Measurements from ENCODE around the gene DCUN1D1. TPM values are rescaled to one million over a fixed set of nuclear protein-coding genes. Genes with fewer than 3 reads are reported as not detected.

The DCUN1D1 gene
- total RNA-seq, 1 donor from 2014 or later: 31.2 TPM

GRCh38 chr3:182904164-182904563 is 76.2 kb downstream of the DCUN1D1 start:
- H3K4me3 Mint-ChIP-seq (ENCODE audit: unreplicated experiment): no peak overlapping the region
- H3K36me3 Mint-ChIP-seq (ENCODE audit: unreplicated experiment): no peaks in the 10 kb centered on the region
- no peaks in the 10 kb centered on the region for H3K27me3 Mint-ChIP-seq (ENCODE audit: unreplicated experiment)
- no peaks in the 10 kb centered on the region for H3K9me3 Mint-ChIP-seq (ENCODE audit: unreplicated experiment)
- H3K27ac Mint-ChIP-seq (ENCODE audit: unreplicated experiment): no peak overlapping the region
- no peak for TF ChIP-seq CTCF (IDR thresholded peaks at IDR 0.05; ENCODE audit: partially characterized antibody, unreplicated experiment)
- H3K4me1 Mint-ChIP-seq (ENCODE audit: low read depth, unreplicated experiment): no peaks in the 10 kb centered on the region
- DNase-seq: no peak

- Mint-ChIP-seq H3K4me3 (ENCODE audit: unreplicated experiment) (no peak overlapping the region), H3K36me3 (ENCODE audit: unreplicated experiment) (no peaks in the 10 kb centered on the region), H3K27ac (ENCODE audit: unreplicated experiment) (no peak overlapping the region), H3K4me1 (ENCODE audit: low read depth, unreplicated experiment) (no peaks in the 10 kb centered on the region), H3K9me3 (ENCODE audit: unreplicated experiment) (no peaks in the 10 kb centered on the region), H3K27me3 (ENCODE audit: unreplicated experiment) (no peaks in the 10 kb centered on the region)
- TF ChIP-seq CTCF (IDR thresholded peaks at IDR 0.05; ENCODE audit: partially characterized antibody, unreplicated experiment): no peak
- DNase-seq: no peak
These were observed 78.1 kb downstream of the DCUN1D1 start for GRCh38 chr3:182902236-182902635.

- no peaks in the 10 kb centered on the region for H3K4me1 Mint-ChIP-seq (ENCODE audit: low read depth, unreplicated experiment)
- H3K27me3 Mint-ChIP-seq (ENCODE audit: unreplicated experiment): peaks cover 3% of the 10 kb centered on the region
- no peak for DNase-seq
- H3K9me3 Mint-ChIP-seq (ENCODE audit: unreplicated experiment): no peaks in the 10 kb centered on the region
- H3K27ac Mint-ChIP-seq (ENCODE audit: unreplicated experiment): no peak overlapping the region
- H3K36me3 Mint-ChIP-seq (ENCODE audit: unreplicated experiment): no peaks in the 10 kb centered on the region
- H3K4me3 Mint-ChIP-seq (ENCODE audit: unreplicated experiment): no peak overlapping the region
- TF ChIP-seq CTCF (IDR thresholded peaks at IDR 0.05; ENCODE audit: partially characterized antibody, unreplicated experiment): no peak
These were observed 83.8 kb downstream of the DCUN1D1 start for GRCh38 chr3:182896553-182896952.

- H3K4me1 Mint-ChIP-seq (ENCODE audit: low read depth, unreplicated experiment): no peaks in the 10 kb centered on the region
- no peak for TF ChIP-seq CTCF (IDR thresholded peaks at IDR 0.05; ENCODE audit: partially characterized antibody, unreplicated experiment)
- no peak overlapping the region for H3K4me3 Mint-ChIP-seq (ENCODE audit: unreplicated experiment)
- H3K27ac Mint-ChIP-seq (ENCODE audit: unreplicated experiment): no peak overlapping the region
- no peaks in the 10 kb centered on the region for H3K9me3 Mint-ChIP-seq (ENCODE audit: unreplicated experiment)
- DNase-seq: no peak
- peaks cover 3% of the 10 kb centered on the region for H3K27me3 Mint-ChIP-seq (ENCODE audit: unreplicated experiment)
- no peaks in the 10 kb centered on the region for H3K36me3 Mint-ChIP-seq (ENCODE audit: unreplicated experiment)
These were observed 84.7 kb downstream of the DCUN1D1 start for GRCh38 chr3:182895513-182896112.

GRCh38 chr3:182892226-182892625 is 88.1 kb downstream of the DCUN1D1 start:
- H3K4me1 Mint-ChIP-seq (ENCODE audit: low read depth, unreplicated experiment): no peaks in the 10 kb centered on the region

More at GRCh38 chr3:182892226-182892625, 88.1 kb downstream of the DCUN1D1 start:
- Mint-ChIP-seq H3K27ac (ENCODE audit: unreplicated experiment) (no peak overlapping the region), H3K9me3 (ENCODE audit: unreplicated experiment) (no peaks in the 10 kb centered on the region), H3K27me3 (ENCODE audit: unreplicated experiment) (peaks cover 3% of the 10 kb centered on the region), H3K36me3 (ENCODE audit: unreplicated experiment) (no peaks in the 10 kb centered on the region), H3K4me3 (ENCODE audit: unreplicated experiment) (no peak overlapping the region)
- DNase-seq: no peak
- no peak for TF ChIP-seq CTCF (IDR thresholded peaks at IDR 0.05; ENCODE audit: partially characterized antibody, unreplicated experiment)

Measured in glutamatergic neuron (in vitro differentiated cells).